GM12878 (cell line): Measurements from ENCODE around the gene SPINK4. TPM values are rescaled to one million over a fixed set of nuclear protein-coding genes. Genes with fewer than 3 reads are reported as not detected.

Experiments
- ATAC-seq: fragments of 200-7000 bp; cut with Tn5 transposase; 3 replicates; pipeline ENCODE4 v1.9.1; 2020; ENCODE audit warnings: mild to moderate bottlenecking, moderate library complexity
- BruUV-seq: library from RNA; stranded (reverse); fragments of 400-500 nt; replicated peaks from 2 replicates; lab custom pipeline; 2021; lab: Mats Ljungman, UMichigan
- CTCF ChIA-PET: fragments of 300-600 bp; sonication (Branson Sonifier 250); formaldehyde crosslinking; extraction: SDS; loops from one replicate; lab custom pipeline; 2021; ENCODE audit warnings: inconsistent platforms; lab: Yijun Ruan, JAX
- POLR2A ChIA-PET: fragments of 350-600 bp; formaldehyde crosslinking; extraction: SDS; loops from one replicate; lab custom pipeline; 2021; ENCODE audit warnings: inconsistent platforms; lab: Charles Lee
- RAD21 ChIA-PET: fragments of 300-600 bp; sonication (Branson Sonifier 250); formaldehyde crosslinking; loops from one replicate; lab custom pipeline; 2023; ENCODE audit warnings: antibody characterized with exemption; ENCODE audit not compliant: unreplicated experiment; lab: Charles Lee
- SMC1A ChIA-PET: fragments of 300-600 bp; sonication (Branson Sonifier 250); formaldehyde crosslinking; loops from one replicate; lab custom pipeline; 2023; ENCODE audit not compliant: unreplicated experiment, uncharacterized antibody; lab: Charles Lee
- DNase-seq: peaks from one replicate; pipeline ENCODE4 v3.0.0-alpha.2; 2011; ENCODE audit warnings: low read depth, low spot score
- FAIRE-seq: peaks from 3 replicates; lab custom pipeline; 2011; peaks lifted over from hg19 to GRCh38; lab: Jason Lieb, UNC
- H2AFZ ChIP-seq: 2 replicates; pipeline ENCODE4 v1.6.0; 2011; ENCODE audit warnings: low read depth, low read length, control low read depth; ENCODE audit not compliant: control insufficient read depth
- H3K27ac ChIP-seq: 2 replicates; pipeline ENCODE4 v1.5.1; 2011; ENCODE audit warnings: control low read depth; ENCODE audit not compliant: control insufficient read depth, insufficient read depth
- H3K27me3 ChIP-seq, 2 experiments: replicated peaks in 1 of 2; 2 replicates each; pipeline versions ENCODE4 v1.6.0 to v1.6.1; 2011; ENCODE audit warnings: low read length in 1 of 2; ENCODE audit not compliant: control insufficient read depth in 2 of 2, insufficient read depth in 2 of 2
- H3K36me3 ChIP-seq, 2 experiments: 2 replicates each; pipeline ENCODE4 v1.5.1; 2011; ENCODE audit warnings: low read length in 1 of 2; ENCODE audit not compliant: control insufficient read depth in 2 of 2, insufficient read depth in 2 of 2
- H3K4me1 ChIP-seq: 2 replicates; pipeline ENCODE4 v1.6.1; 2011; ENCODE audit warnings: mild to moderate bottlenecking, low read length, moderate library complexity, mixed read lengths; ENCODE audit not compliant: control insufficient read depth, insufficient read depth
- H3K4me2 ChIP-seq: 2 replicates; pipeline ENCODE4 v1.6.0; 2011; ENCODE audit warnings: control low read depth; ENCODE audit not compliant: control insufficient read depth, insufficient read depth
- H3K4me3 ChIP-seq: fragments of 200-600 bp; sonication (generic); 2 replicates; pipeline ENCODE4 v1.5.1; 2016
- H3K79me2 ChIP-seq: 2 replicates; pipeline ENCODE4 v1.6.0; 2011; ENCODE audit warnings: low read length; ENCODE audit not compliant: control insufficient read depth, insufficient read depth
- H3K9ac ChIP-seq: 2 replicates; pipeline ENCODE4 v1.8.0; 2011; ENCODE audit warnings: low read length, control low read depth, mixed read lengths; ENCODE audit not compliant: control insufficient read depth, insufficient read depth
- H3K9me3 ChIP-seq: replicated peaks from 3 replicates; pipeline ENCODE4 v1.5.1; 2011; ENCODE audit warnings: mild to moderate bottlenecking, low read length; ENCODE audit not compliant: control insufficient read depth, insufficient read depth
- H4K20me1 ChIP-seq: 2 replicates; pipeline ENCODE4 v1.6.0; 2011; ENCODE audit not compliant: control insufficient read depth, insufficient read depth
- BHLHE40 ChIP-seq, 2 experiments: fragments of 450-650 bp in 1 of 2; IDR thresholded peaks; 2 replicates each; pipeline ENCODE4 v1.6.1; 2011 to 2017; ENCODE audit warnings: low read depth in 2 of 2, borderline replicate concordance in 1 of 2, improper control_type of control experiment in 1 of 2, low read length in 1 of 2, mild to moderate bottlenecking in 1 of 2
- CREB1 ChIP-seq: IDR thresholded peaks from 2 replicates; pipeline ENCODE4 v1.6.1; 2012; ENCODE audit warnings: low read depth, mild to moderate bottlenecking, inconsistent platforms
- CREM ChIP-seq: IDR thresholded peaks from 2 replicates; pipeline ENCODE4 v1.6.1; 2014; ENCODE audit warnings: antibody characterized with exemption, low read depth
- FOXK2 ChIP-seq: fragments of 450-650 bp; IDR thresholded peaks from 2 replicates; pipeline ENCODE4 v1.6.1; 2017; ENCODE audit warnings: mild to moderate bottlenecking, moderate library complexity
- HDAC6 ChIP-seq: fragments of 200-600 bp; sonication (generic); IDR thresholded peaks from one replicate; pipeline ENCODE4 v1.8.0; 2017; ENCODE audit warnings: antibody characterized with exemption; ENCODE audit not compliant: unreplicated experiment
- JUNB ChIP-seq: IDR thresholded peaks from 2 replicates; pipeline ENCODE4 v1.6.1; 2016; ENCODE audit warnings: antibody characterized with exemption, mild to moderate bottlenecking
- MEF2A ChIP-seq: IDR thresholded peaks from 2 replicates; pipeline ENCODE4 v1.6.1; 2011; ENCODE audit warnings: low read depth, mild to moderate bottlenecking, low read length, moderate library complexity; ENCODE audit not compliant: insufficient read depth
- NFXL1 ChIP-seq: fragments of 450-650 bp; IDR thresholded peaks from 2 replicates; pipeline ENCODE4 v1.6.1; 2017; ENCODE audit warnings: antibody characterized with exemption, mild to moderate bottlenecking, borderline replicate concordance
- PAX5 ChIP-seq: IDR thresholded peaks from 2 replicates; pipeline ENCODE4 v1.6.1; 2011; ENCODE audit warnings: low read depth, low read length, borderline replicate concordance
- POLR2AphosphoS2 ChIP-seq: IDR thresholded peaks from 2 replicates; pipeline ENCODE4 v1.6.1; 2011; ENCODE audit warnings: low read depth, mild to moderate bottlenecking, low read length, improper control_type of control experiment, moderate library complexity
- POU2F2 ChIP-seq: IDR thresholded peaks from 3 replicates; pipeline ENCODE4 v1.6.1; 2011; ENCODE audit warnings: low read depth, mild to moderate bottlenecking, low read length, borderline replicate concordance
- RUNX3 ChIP-seq: IDR thresholded peaks from 2 replicates; pipeline ENCODE4 v1.6.1; 2012; ENCODE audit warnings: low read length, inconsistent platforms
- SMAD1 ChIP-seq: fragments of 450-650 bp; IDR thresholded peaks from 2 replicates; pipeline ENCODE4 v1.6.1; 2018; ENCODE audit warnings: mild to moderate bottlenecking, low read depth; ENCODE audit not compliant: partially characterized antibody
- SUZ12 ChIP-seq: fragments of 200-600 bp; sonication (generic); IDR thresholded peaks from one replicate; pipeline ENCODE4 v1.6.1; 2018; ENCODE audit warnings: antibody characterized with exemption, mild to moderate bottlenecking; ENCODE audit not compliant: unreplicated experiment
- TCF12 ChIP-seq: IDR thresholded peaks from 2 replicates; pipeline ENCODE4 v1.6.1; 2011; ENCODE audit warnings: low read depth, mild to moderate bottlenecking, low read length
- ZBTB11 ChIP-seq: fragments of 450-650 bp; formaldehyde crosslinking; IDR thresholded peaks from 2 replicates; pipeline ENCODE4 v1.5.0; 2022; ENCODE audit warnings: mild to moderate bottlenecking, missing genetic modification characterization
- ZNF274 ChIP-seq: IDR thresholded peaks from one replicate; pipeline ENCODE4 v1.8.0; 2011; ENCODE audit not compliant: insufficient read length, insufficient read depth
- WGBS: methylation state at CpG from one replicate; pipeline ENCODE4 v1.1.6; 2016; ENCODE audit warnings: low lambda C conversion rate; ENCODE audit not compliant: insufficient replicate concordance, insufficient coverage; ENCODE audit errors: missing lambda C conversion rate; 5-methylcytosine and 5-hydroxymethylcytosine counted together
- in situ Hi-C: fragments of 300-500 bp; cut with MboI; formaldehyde crosslinking; loops from 9 replicates; pipeline ENCODE4 v1.14.3; 2018; ENCODE audit warnings: mixed read lengths
- intact Hi-C: fragments of 100-400 bp; cut with micrococcal nuclease; formaldehyde crosslinking; loops from one replicate; pipeline ENCODE4 v1.14.2; 2022; ENCODE audit not compliant: unreplicated experiment
- polyA plus RNA-seq, 11 experiments: library from polyadenylated mRNA; depleted of rRNA in 4 of 11; unstranded in 6 of 11; stranded (reverse) in 5 of 11; fragments of >200 nt; fragmentation: Nextera tagmentation in 4 of 11; fragmentation: Illumina TruSeq in 1 of 11; extraction: Ambion mirVana in 4 of 11; extraction: Trizol in 1 of 11; gene quantifications; 1 replicate in 1 of 11; 2 replicates in 10 of 11; pipeline versions ENCODE4 v1.2.1 to v1.2.3, GENCODE V29; 2011 to 2016; ENCODE audit warnings: inconsistent platforms in 2 of 11, missing spikeins in 2 of 11, low read depth in 1 of 11
- total RNA-seq, 4 experiments: library from RNA; depleted of rRNA in 3 of 4; stranded (reverse); fragments of >200 nt in 3 of 4; fragmentation: Illumina TruSeq in 1 of 4; extraction: Trizol in 1 of 4; gene quantifications; 2 replicates each; pipeline versions ENCODE4 v1.2.1 to v1.2.3, GENCODE V29; 2013 to 2021
- TF ChIP-seq, protein P1 (sequence below): IDR thresholded peaks from 2 replicates; pipeline ENCODE4 v1.6.1; 2012; ENCODE audit warnings: low read depth, low read length, improper control_type of control experiment

Gene SPINK4
- total and polyA plus RNA-seq, 10 of the 15 experiments (the other 5 are each of a cell fraction or from before 2014, with no cell fraction given), result not detected

DNA sequence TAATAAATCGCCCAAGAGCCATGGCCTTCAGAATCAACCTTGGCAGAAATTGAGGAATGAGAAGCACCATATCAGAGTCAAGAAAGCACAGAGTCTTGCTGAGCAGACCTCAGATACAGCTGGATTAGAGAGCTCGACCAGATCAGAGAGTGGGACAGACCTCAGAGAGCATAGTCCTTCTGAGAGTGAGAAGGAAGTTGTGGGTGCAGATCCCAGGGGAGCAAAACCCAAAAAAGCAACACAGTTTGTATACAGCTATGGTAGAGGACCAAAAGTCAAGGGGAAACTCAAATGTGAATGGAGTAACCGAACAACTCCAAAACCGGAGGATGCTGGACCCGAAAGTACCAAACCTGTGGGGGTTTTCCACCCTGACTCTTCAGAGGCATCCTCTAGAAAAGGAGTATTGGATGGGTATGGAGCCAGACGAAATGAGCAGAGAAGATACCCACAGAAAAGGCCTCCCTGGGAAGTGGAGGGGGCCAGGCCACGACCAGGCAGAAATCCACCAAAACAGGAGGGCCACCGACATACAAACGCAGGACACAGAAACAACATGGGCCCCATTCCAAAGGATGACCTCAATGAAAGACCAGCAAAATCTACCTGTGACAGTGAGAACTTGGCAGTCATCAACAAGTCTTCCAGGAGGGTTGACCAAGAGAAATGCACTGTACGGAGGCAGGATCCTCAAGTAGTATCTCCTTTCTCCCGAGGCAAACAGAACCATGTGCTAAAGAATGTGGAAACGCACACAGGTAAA is 54.9 kb downstream of the SPINK4 start (continued):
- TF ChIP-seq SUZ12 (no peak), SMAD1 (no peak)

DNA sequence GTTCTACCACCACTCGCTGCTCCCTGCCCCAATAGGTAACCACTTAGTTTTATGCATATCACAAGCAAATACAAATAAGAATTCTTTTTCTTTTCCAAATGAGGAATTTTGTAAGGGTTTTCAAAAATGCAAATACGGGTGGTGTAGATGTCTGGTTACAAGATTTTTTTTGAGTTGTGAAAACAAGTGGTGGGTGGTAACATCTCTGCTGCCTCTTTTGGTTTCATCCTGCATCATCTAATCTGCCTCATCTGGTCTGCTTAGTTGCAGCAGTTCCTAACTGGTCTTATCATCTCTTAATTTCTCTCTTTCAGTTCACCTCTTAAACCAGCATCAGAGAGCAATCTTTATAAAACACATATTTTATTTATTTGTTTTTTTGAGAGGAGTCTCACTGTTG is 55.6 kb downstream of the SPINK4 start:
- intact Hi-C loops, result loop anchor here (10.0 kb wide), 1 partner anchor 131 kb away; the partner anchor contains the start of gene B4GALT1
- Histone ChIP-seq H3K9ac (peak overlapping the region; percentile 46), H3K4me2 (peak overlapping the region; percentile 90), H3K9me3 (no peaks in the 10 kb centered on the region), H3K36me3 (peaks cover 4 to 38% of the 10 kb centered on the region in 2 experiments; a peak in 3 of 4 replicates), H4K20me1 (no peaks in the 10 kb centered on the region), H3K27ac (peak overlapping the region; percentile 77), H3K4me3 (peak overlapping the region; percentile 67), H2AFZ (no peak overlapping the region), H3K27me3 (no peaks in the 10 kb centered on the region), H3K4me1 (peaks cover 31% of the 10 kb centered on the region), H3K79me2 (peaks cover 97% of the 10 kb centered on the region)
- WGBS, result 1% methylated on average over 2 of the region's 2 CpGs
- no TSS peak for BruUV-seq
- DNase-seq (peak; percentile 43), ATAC-seq (peak; percentile 60), FAIRE-seq (peak; percentile 84)
- CTCF ChIA-PET, result interaction anchor here (1.1 to 3.6 kb wide), 2 partner anchors 9 to 23 kb away, joined by 3 to 32 read pairs; no protein-coding TSS in a partner anchor
- POLR2A ChIA-PET, result interaction anchor here (0.9 kb wide), 1 partner anchor 178 kb away, joined by 4 read pairs; the partner anchor contains the start of gene NOL6
- in situ Hi-C loops, result loop anchor here (5.0 kb wide), 1 partner anchor 48 kb away; no protein-coding TSS in a partner anchor
- SMC1A ChIA-PET, result interaction anchor here (0.7 to 1.3 kb wide), 2 partner anchors 9 to 158 kb away, joined by 3 read pairs; no protein-coding TSS in a partner anchor
- RAD21 ChIA-PET, result interaction anchor here (2.9 kb wide), 1 partner anchor 8 kb away, joined by 13 read pairs; no protein-coding TSS in a partner anchor
- TF ChIP-seq POU2F2 (peak; percentile 36; the same call in 1 of the 3 replicates), ZBTB11 (no peak), JUNB (peak; percentile 57), MEF2A (no peak), HDAC6 (no peak), CREM (0 out of 2 replicates have a peak, but pooled peaks have one; percentile 6), RUNX3 (peak; percentile 53), CREB1 (0 out of 2 replicates have a peak, but pooled peaks have one; percentile 15), TCF12 (no peak), FOXK2 (no peak), ZNF274 (no peak), BHLHE40 (IDR thresholded peaks at IDR 0.05; ENCODE audit: borderline replicate concordance in 1 of 2, low read depth in 2 of 2, low read length in 1 of 2) (0 out of 4 replicates have a peak, but pooled peaks of 1 of the 2 experiments have one; percentile 19), PAX5 (no peak), NFXL1 (no peak), POLR2AphosphoS2 (0 out of 2 replicates have a peak, but pooled peaks have one; percentile 39)
- TF ChIP-seq, protein P1, sequence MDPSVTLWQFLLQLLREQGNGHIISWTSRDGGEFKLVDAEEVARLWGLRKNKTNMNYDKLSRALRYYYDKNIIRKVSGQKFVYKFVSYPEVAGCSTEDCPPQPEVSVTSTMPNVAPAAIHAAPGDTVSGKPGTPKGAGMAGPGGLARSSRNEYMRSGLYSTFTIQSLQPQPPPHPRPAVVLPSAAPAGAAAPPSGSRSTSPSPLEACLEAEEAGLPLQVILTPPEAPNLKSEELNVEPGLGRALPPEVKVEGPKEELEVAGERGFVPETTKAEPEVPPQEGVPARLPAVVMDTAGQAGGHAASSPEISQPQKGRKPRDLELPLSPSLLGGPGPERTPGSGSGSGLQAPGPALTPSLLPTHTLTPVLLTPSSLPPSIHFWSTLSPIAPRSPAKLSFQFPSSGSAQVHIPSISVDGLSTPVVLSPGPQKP, result no peak
